HG03159 (cell line): ENCODE measurements around the gene ARSG.
"Not testable (repeated sequence)": the region's sequence is repeated elsewhere in the genome, so short reads cannot be mapped to it uniquely, and the experiment has no call there.

ENCODE experiments used
- ATAC-seq: cut with Tn5 transposase; IDR thresholded peaks from one replicate; pipeline ENCODE4 v1.9.1; 2021; ENCODE audit warnings: mild to moderate bottlenecking, moderate library complexity; ENCODE audit not compliant: unreplicated experiment

ARSG gene

GRCh38 chr17:68304706-68305105 lies 13.4 kb downstream of the ARSG start:
- ATAC-seq, result no peak

DNA sequence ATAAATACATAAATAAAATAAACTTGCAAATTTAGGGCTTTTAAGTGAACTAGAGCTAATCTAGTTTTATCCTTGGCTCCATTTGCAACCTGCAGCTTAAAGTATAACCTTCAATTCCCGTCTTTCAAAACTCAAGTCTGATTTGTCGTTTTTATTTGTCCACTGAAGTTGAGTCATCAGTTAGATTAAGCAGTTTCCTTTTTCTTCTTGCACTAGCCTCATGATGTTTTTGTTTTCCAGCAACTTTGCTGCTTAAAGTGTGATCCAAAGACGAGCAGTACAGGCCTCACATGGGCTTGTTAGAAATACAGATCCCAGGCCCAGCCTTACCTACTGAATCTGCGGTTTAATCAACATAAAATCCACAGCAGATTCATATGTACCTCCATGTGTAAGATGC lies 13.8 kb downstream of the ARSG start:
- no peak for ATAC-seq

DNA sequence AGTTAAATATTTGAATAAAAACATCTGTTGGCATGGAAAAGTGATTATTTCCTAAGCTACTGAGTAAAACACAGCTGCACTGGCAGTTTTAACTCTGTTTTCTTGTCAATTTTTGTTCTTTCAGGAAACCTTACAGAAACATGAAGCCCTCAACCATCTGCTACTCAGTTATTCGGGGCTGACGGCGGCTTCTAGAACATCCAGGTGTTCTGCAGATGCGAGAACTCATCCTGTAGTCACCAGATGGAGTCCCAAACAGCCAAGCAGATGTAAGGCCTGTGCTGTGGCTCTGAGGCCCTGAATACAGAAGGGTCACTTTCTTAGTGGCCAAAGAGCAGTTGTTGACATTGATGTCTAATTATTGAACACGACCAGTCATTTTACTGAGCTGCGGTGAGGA lies 15.5 kb downstream of the ARSG start:
- no peak for ATAC-seq

DNA sequence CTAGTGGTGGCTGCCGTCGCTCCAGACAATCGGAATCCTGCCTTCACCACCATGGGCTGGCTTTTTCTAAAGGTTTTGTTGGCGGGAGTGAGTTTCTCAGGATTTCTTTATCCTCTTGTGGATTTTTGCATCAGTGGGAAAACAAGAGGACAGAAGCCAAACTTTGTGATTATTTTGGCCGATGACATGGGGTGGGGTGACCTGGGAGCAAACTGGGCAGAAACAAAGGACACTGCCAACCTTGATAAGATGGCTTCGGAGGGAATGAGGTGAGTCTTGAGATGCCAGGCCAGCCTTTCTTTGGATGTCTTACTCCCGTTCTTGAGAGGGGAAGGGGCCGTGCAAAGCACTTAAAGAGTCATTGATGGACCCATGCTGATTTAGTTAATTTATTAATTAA lies 16.1 kb downstream of the ARSG start:
- no peak for ATAC-seq

GRCh38 chr17:68308486-68308885 lies 17.2 kb downstream of the ARSG start:
- ATAC-seq, result not testable (repeated sequence)

- ATAC-seq, result not testable (repeated sequence)
These were observed 17.9 kb downstream of the ARSG start for GRCh38 chr17:68309066-68309670.

DNA sequence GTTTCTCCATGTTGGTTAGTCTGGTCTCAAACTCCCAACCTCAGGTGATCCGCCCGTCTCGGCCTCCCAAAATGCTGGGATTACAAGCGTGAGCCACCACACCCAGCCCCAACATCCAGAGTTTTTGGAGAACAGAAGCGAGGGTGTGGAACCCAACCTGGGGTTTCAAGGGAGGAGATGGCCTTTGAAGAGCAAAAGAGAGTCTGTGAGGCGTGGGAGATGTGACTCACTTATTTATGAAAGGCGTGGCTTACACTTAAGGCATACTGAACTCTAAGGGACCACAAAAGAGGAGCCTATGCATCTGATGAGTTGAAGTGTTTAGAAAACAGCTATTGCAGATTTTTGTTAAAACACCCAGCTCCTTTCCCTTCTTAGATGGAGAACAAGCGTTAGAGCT lies 18.9 kb downstream of the ARSG start:
- no peak for ATAC-seq

GRCh38 chr17:68314916-68315535 lies 23.7 kb downstream of the ARSG start:
- no peak for ATAC-seq

DNA sequence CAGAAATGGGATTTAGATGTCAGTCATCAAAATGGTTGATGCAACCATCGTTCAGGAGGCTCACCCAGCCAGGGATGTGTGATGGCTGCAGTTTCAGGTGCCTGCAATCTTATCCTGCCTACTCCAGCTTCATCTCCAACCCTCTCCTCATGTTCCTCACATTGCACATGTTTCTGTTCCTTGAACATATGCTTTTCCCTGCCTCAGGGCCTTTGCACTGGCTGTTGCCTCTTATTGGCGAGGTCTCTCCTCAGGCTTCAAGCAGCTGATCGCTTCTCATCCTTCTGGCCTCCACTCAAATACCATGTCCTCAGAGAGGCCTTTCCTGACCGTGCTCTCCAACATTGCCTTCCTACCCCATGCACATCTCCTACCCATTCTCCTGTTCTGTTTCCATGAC lies 24.6 kb downstream of the ARSG start:
- ATAC-seq, result no peak

GRCh38 chr17:68317458-68317857 lies 26.2 kb downstream of the ARSG start:
- ATAC-seq, result no peak

GRCh38 chr17:68318103-68318991 lies 27.1 kb downstream of the ARSG start:
- no peak for ATAC-seq

- no peak for ATAC-seq
These were observed 28.3 kb downstream of the ARSG start for GRCh38 chr17:68319410-68320162.

DNA sequence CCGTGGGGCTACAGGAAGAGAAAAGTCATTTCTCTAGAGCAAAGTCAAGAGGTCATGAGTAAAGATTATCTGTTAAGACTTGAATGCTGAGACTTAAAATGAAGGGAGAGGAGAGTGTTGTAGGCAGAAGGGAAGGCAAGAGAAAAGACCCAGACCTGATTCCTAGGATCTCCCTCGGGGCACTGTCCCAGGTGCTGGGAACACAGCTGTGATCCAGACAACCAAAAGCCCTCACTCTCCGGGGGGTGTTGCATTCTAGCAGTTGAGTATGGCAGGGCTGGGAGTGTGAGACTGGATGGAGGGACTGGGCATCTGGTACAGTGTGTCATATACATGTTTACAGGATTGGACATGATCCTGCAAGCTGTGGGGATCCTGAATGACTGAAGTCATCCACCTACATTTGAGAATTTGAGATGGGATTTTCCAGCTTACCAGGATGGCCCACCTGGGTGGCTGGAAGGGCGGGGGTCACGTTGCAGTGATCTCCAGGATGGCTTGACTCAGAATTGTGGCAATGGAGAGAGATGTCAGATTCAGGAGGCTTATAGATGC lies 29.1 kb downstream of the ARSG start:
- no peak for ATAC-seq

DNA sequence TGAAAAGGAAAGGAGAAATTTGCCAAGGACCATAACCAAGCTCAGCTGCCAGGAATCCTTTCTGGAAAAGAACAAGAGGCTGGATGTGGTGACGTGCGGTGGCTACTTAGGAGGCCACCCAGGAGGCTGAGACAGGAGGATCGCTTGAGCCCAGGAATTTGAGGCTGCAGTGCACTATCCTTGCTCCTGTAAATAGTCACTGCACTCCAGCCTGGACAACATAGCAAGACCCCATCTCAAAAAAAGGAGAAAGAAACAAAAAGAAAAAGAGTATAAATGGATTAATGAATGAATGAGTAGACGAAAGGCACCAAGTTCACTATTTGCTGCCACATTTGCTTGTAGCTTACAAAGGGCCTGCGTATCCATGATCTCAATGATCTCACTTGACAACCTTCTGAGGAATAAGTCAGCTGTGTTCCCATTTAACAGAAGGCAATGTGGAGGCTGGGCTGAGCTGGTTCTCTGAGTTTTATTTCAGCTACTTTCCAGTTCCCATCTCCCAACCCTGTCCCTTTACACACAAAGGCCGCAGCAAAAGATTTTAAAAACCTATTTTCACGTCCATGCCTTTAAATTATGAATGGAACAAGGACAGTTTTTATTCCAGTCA lies 29.8 kb downstream of the ARSG start:
- no peak for ATAC-seq

DNA sequence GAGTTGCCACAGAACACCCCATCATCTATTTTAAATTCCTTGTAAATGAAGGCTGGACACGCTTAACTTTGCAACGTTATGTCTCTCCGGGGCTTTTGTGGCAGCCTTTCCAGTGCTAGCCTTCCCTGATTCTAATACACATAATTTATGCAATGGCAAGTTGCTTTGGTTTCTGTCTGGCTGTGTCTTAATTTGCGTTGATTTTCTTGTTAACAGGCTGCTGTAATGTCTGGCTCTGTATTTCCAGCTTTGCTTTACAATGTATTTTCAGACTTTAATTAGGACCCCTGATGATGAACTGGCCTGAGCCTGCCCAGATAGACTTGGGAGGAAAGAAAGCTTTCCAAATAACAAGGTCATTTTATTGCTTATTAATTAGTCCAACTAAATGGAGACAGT lies 30.3 kb downstream of the ARSG start:
- ATAC-seq, result no peak

- ATAC-seq, result no peak
These were observed 31.3 kb downstream of the ARSG start for GRCh38 chr17:68322630-68323029.

- no peak for ATAC-seq
These were observed 32.8 kb downstream of the ARSG start for GRCh38 chr17:68324114-68324513.

DNA sequence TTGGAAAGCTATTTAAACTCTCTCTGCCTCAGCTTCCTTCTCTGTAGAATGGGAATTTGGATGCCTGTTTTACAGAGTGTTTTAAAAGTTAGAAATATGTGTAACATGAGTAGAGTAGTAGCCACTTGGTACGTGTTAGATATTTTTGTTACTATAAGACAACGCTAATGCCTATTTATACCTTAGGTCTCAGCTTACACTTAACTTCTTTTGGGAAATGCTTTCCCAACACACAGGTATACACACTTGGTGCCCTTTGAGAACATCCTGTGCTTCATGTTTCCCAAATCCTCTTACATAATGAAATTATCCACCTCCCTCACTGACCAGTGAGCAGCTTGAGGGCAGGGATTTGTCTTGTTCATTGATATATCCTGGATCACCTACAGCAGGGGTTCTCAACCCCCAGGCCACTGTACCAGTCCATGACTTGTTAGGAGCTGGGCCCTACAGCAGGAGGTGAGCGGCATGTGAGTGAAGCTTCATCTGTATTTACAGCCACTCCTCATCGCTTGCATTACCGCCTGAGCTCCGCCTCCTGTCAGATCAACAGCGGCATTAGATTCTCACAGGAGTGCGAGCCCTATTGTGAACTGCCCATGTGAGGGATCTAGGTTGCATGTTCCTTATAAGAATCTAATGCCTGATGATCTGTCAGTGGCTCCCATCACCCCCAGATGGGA lies 33.5 kb downstream of the ARSG start:
- ATAC-seq, result no peak

GRCh38 chr17:68325961-68326360 lies 34.7 kb downstream of the ARSG start:
- no peak for ATAC-seq

DNA sequence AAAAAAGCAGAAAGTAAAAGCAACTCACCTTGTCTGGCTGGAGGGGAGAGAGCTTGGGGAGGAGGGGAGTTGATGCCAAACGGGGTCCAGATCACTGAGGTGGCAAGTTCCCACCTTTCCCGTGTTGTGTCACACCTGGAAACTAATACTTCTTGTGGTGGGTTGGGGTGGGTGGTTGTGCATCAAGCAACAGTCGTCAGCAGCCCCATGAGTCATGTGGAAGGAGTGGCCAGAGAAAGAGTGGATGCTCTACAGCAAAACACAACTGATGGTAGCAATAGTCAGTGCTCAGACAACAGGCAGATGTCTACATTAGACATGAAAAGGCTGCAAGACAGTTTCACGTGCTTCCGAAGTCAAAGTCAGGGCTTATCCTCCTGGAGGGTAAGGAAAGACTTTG lies 35.4 kb downstream of the ARSG start:
- no peak for ATAC-seq
